ENCODE data around the gene LMX1B. TPM values are rescaled to one million over a fixed set of nuclear protein-coding genes. Genes with fewer than 3 reads are reported as not detected.
A peak's percentile ranks its signal among the peaks of the same experiment; 100 is the strongest.

Gene LMX1B
- total and polyA plus RNA-seq, 11 donors = 0.15 to 1.1 (median 0.39) TPM

DNA sequence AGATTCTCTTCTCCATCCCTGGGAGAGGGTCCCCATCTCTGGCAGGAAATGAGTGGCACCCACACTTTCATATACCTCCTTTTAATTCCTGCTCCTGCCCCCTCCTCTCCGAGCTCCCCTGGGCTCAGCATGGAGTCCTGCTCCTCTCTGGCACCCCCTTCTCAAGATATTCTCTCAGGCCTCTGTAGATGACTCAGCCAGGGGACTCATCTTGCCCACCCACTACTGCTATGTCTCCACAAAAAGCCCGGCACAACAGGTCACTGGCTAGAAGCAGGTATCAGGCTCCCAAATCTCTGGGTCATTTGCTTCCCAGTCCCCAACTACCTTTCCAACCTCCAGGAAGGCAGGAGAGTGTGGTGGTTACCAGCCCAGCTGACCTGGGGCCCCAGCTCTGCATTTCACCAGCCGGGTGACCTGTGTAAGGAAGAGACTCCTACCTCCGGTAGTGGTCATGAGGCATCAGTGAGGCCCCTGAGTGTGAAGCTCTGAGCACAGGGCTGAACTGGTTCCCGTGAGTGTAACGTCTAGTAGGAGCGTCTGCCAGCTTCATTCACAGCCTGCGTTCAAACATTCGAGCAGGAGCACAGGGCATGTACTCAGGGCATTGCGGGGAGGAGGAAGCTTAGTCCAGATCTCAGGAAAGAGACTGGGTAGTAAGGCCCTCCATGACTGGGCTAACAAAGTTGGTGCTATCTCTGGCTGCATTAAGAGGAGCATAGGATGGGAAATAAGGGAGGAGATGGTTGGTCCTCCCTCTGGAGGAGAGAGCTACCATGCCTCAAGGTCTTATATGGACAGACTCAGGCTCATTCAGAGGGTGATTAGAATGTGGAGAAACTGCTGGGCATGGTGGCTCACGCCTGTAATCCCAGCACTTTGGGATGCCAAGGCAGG is 63.7 kb downstream of the LMX1B start:
- TF ChIP-seq POLR2A (IDR thresholded peaks at IDR 0.05) = no peak
- TF ChIP-seq, protein P1, sequence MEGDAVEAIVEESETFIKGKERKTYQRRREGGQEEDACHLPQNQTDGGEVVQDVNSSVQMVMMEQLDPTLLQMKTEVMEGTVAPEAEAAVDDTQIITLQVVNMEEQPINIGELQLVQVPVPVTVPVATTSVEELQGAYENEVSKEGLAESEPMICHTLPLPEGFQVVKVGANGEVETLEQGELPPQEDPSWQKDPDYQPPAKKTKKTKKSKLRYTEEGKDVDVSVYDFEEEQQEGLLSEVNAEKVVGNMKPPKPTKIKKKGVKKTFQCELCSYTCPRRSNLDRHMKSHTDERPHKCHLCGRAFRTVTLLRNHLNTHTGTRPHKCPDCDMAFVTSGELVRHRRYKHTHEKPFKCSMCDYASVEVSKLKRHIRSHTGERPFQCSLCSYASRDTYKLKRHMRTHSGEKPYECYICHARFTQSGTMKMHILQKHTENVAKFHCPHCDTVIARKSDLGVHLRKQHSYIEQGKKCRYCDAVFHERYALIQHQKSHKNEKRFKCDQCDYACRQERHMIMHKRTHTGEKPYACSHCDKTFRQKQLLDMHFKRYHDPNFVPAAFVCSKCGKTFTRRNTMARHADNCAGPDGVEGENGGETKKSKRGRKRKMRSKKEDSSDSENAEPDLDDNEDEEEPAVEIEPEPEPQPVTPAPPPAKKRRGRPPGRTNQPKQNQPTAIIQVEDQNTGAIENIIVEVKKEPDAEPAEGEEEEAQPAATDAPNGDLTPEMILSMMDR (IDR thresholded peaks at IDR 0.05) = no peak

GRCh38 chr9:126678989-126679388 is 65.3 kb downstream of the LMX1B start:
- TF ChIP-seq POLR2A (IDR thresholded peaks at IDR 0.05) = no peak
- TF ChIP-seq, protein P1 (IDR thresholded peaks at IDR 0.05) = no peak
- intact Hi-C loops (cut with DNase I) = no loop called here
- no peak overlapping the region for H3K27ac ChIP-seq
- H3K27me3 ChIP-seq = peaks cover 11 to 73% (median 47%) of the 10 kb centered on the region in 9 donors
- peaks cover 0 to 16% (median 0%) of the 10 kb centered on the region in 12 donors for H3K4me1 ChIP-seq
- 82 to 88% (median 85%) methylated on average over 4 of the region's 4 CpGs for WGBS, 4 donors
- DNase-seq = no peak
- no peaks in the 10 kb centered on the region for H3K9me3 ChIP-seq
- H3K4me3 ChIP-seq = no peak overlapping the region
- no peak for ATAC-seq
- no peaks in the 10 kb centered on the region for H3K36me3 ChIP-seq

More for the DNA sequence above, 63.7 kb downstream of the LMX1B start:
- no peak overlapping the region for H3K4me3 ChIP-seq
- no peaks in the 10 kb centered on the region for H3K36me3 ChIP-seq
- H3K4me1 ChIP-seq = peaks cover 0 to 4% (median 0%) of the 10 kb centered on the region in 12 donors
- ATAC-seq (no peak), DNase-seq (no peak)
- WGBS, 4 donors = 27 to 70% (median 46%) methylated on average over 11 of the region's 11 CpGs
- H3K27me3 ChIP-seq = peaks cover 12 to 72% (median 37%) of the 10 kb centered on the region in 9 donors
- no peaks in the 10 kb centered on the region for H3K9me3 ChIP-seq
- intact Hi-C loops (cut with DNase I) = no loop called here
- H3K27ac ChIP-seq = no peak overlapping the region

DNA sequence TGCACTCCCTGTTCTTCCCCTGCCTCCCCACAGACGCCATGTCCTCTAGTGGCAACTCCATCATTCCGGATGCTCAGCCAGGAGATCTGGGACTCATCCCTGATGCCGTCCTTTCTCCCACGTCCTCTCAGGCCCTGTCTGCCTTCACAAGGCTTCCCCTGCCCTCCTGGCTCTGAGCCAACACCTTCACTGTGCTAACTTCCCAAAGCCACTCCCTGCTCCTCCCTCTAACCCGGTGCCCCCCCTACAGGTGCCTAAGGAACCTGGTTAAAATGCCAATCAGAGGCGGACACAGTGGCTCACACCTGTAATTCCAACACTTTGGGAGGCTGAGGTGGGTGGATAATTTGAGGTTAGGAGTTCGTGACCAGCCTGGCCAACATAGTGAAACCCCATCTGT is 67.6 kb downstream of the LMX1B start:
- H3K4me3 ChIP-seq = no peak overlapping the region
- TF ChIP-seq POLR2A (IDR thresholded peaks at IDR 0.05) = no peak
- TF ChIP-seq, protein P1 (IDR thresholded peaks at IDR 0.05) = no peak
- intact Hi-C loops (cut with DNase I) = loop anchor here in 4 of 10 donors (5.0 to 10.0 kb wide), 3 partner anchors 47 to 177 kb away; no protein-coding TSS in a partner anchor
- WGBS, 4 donors = 49 to 58% (median 54%) methylated on average over 7 of the region's 7 CpGs
- H3K9me3 ChIP-seq = no peaks in the 10 kb centered on the region
- ATAC-seq (no peak), DNase-seq (no peak)
- H3K27ac ChIP-seq = no peak overlapping the region
- H3K27me3 ChIP-seq = peaks cover 11 to 72% (median 41%) of the 10 kb centered on the region in 9 donors
- H3K4me1 ChIP-seq = peaks cover 0 to 16% (median 0%) of the 10 kb centered on the region in 12 donors
- H3K36me3 ChIP-seq = no peaks in the 10 kb centered on the region

DNA sequence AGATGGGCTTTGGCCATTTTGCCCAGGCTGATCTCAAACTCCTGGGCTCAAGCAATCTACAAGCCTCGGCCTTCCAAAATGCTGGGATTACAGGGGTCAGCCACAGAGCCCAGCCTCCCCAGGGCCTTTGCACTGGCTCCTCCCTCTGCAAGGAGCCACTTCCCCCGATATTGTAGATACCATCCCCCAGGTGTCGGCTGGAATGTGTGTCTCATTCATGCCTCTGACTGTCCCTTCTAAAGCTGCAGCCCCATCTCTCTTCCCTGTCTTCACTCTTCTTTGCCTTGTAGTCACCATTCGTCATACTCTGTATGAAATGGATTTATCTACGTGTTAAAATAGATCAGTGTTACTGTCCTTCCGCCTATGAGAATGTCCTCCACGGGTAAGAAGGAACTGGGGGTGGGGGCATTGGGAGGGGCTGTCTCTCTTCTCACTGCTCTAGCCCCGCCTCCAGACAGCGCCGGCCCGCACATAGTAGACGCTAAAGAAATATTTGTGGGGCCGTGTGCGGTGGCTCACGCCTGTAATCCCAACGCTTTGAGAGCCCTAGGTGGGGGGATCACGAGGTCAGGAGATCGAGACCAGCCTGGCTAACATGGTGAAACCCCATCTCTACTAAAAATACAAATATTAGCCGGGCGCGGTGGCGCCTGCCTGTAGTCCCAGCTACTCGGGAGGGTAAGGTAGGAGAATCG is 68.5 kb downstream of the LMX1B start:
- no peak for TF ChIP-seq POLR2A (IDR thresholded peaks at IDR 0.05)
- TF ChIP-seq, protein P1 (IDR thresholded peaks at IDR 0.05) = no peak
- WGBS, 4 donors = 37 to 64% (median 43%) methylated on average over 24 of the region's 24 CpGs
- intact Hi-C loops (cut with DNase I) = loop anchor here in 4 of 10 donors (5.0 to 10.0 kb wide), 3 partner anchors 47 to 177 kb away; no protein-coding TSS in a partner anchor
- DNase-seq (no peak), ATAC-seq (peak in 1 of 4 donors; percentile 15)
- Histone ChIP-seq H3K27ac (no peak overlapping the region), H3K36me3 (no peaks in the 10 kb centered on the region), H3K4me3 (peak overlapping the region in 3 of 12 donors; percentile 3 to 43 (median 38)), H3K4me1 (peaks cover 0 to 12% (median 0%) of the 10 kb centered on the region in 12 donors), H3K9me3 (no peaks in the 10 kb centered on the region), H3K27me3 (peaks cover 5 to 70% (median 36%) of the 10 kb centered on the region in 9 donors)
